Measurements from ENCODE around the gene FMNL3. TPM values are rescaled to one million over a fixed set of nuclear protein-coding genes. Genes with fewer than 3 reads are reported as not detected.

Gene FMNL3
- total and polyA plus RNA-seq, 2 of the 13 experiments (the other 11 are each of a cell fraction or from before 2014, with no cell fraction given) = 0.44 to 1.1 TPM

DNA sequence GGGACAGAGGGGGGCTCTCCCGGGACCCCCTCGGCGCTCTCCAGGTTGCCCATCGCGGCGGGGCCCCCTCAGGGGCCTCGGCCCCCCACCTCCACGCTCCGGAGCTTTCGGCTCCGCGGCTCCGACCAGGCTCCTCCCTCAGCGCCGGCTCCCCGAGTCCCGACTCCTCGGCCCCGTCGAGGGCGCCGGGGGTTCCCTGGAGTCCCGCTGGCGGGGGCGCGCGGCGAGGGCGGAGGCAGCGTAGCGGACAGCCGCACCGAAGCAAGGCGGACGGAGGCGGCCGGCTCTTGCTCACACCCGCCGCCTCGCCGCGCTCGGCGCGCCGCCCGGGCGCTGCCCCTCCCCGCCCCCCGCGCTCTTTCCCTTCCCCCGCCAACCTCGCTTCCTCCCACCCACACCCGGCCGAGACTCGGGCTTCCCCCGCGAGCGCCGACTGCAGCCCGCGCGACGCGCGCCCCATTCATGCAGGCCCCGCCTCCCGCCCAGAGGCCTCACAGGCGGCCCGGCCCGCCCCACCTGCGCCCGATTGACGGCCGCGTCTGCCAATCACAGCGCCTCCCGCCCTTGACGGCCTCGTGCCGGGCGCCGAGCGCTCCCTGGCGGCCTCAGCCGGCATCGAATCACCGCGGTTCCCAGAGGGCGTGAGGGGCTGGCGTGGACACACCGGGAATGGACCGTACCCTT lies at the start of gene FMNL3 (continued):
- TF ChIP-seq, protein P1, sequence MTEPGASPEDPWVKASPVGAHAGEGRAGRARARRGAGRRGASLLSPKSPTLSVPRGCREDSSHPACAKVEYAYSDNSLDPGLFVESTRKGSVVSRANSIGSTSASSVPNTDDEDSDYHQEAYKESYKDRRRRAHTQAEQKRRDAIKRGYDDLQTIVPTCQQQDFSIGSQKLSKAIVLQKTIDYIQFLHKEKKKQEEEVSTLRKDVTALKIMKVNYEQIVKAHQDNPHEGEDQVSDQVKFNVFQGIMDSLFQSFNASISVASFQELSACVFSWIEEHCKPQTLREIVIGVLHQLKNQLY (CRISPR knock-in tag; IDR thresholded peaks at IDR 0.05) = peak; percentile 34; the same call in 1 of the 2 replicates
- TF ChIP-seq MED1 (CRISPR knock-in tag; IDR thresholded peaks at IDR 0.05) = peak; percentile 46; the same call in 1 of the 2 replicates
- peak; percentile 94; the same call in 1 of the 2 replicates for TF ChIP-seq AHR (CRISPR knock-in tag; IDR thresholded peaks at IDR 0.05)
- no peak for TF ChIP-seq EZH2 (conservative IDR thresholded peaks at IDR 0.05; ENCODE audit: low read depth, low read length)
- TF ChIP-seq MTA3 (CRISPR knock-in tag; IDR thresholded peaks at IDR 0.05) = no peak
- no peak for TF ChIP-seq MYNN (CRISPR knock-in tag; IDR thresholded peaks at IDR 0.05; ENCODE audit: low read depth)
- peak; percentile 38; the same call in 1 of the 2 replicates for TF ChIP-seq ETV5 (CRISPR knock-in tag; IDR thresholded peaks at IDR 0.05; ENCODE audit: borderline replicate concordance)
- peak; percentile 51; the same call in 1 of the 2 replicates for TF ChIP-seq HDAC1 (CRISPR knock-in tag; IDR thresholded peaks at IDR 0.05)
- peak; percentile 73; the same call in 1 of the 2 replicates for TF ChIP-seq SMAD9 (CRISPR knock-in tag; IDR thresholded peaks at IDR 0.05)
- TF ChIP-seq, protein P2, sequence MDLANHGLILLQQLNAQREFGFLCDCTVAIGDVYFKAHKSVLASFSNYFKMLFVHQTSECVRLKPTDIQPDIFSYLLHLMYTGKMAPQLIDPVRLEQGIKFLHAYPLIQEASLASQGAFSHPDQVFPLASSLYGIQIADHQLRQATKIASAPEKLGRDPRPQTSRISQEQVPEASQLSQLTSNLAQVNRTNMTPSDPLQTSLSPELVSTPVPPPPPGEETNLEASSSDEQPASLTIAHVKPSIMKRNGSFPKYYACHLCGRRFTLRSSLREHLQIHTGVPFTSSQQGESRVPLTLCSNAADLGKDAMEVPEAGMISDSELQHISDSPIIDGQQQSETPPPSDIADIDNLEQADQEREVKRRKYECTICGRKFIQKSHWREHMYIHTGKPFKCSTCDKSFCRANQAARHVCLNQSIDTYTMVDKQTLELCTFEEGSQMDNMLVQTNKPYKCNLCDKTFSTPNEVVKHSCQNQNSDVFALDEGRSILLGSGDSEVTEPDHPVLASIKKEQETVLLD (CRISPR knock-in tag; IDR thresholded peaks at IDR 0.05; ENCODE audit: low read depth) = peak; percentile 79; the same call in 1 of the 2 replicates
- no peak for TF ChIP-seq MATR3 (CRISPR knock-in tag; IDR thresholded peaks at IDR 0.05)
- TF ChIP-seq XBP1 (CRISPR knock-in tag; IDR thresholded peaks at IDR 0.05) = no peak
- TF ChIP-seq BORCS8-MEF2B (CRISPR knock-in tag; IDR thresholded peaks at IDR 0.05) = peak; percentile 96
- peak; percentile 80; the same call in 1 of the 2 replicates for TF ChIP-seq HOXA9 (CRISPR knock-in tag; IDR thresholded peaks at IDR 0.05; ENCODE audit: borderline replicate concordance)
- no peak for TF ChIP-seq PTBP1 (IDR thresholded peaks at IDR 0.05; ENCODE audit: low read depth, low read length, poor library complexity, severe bottlenecking)
- TF ChIP-seq ZNF441 (CRISPR knock-in tag; IDR thresholded peaks at IDR 0.05; ENCODE audit: borderline replicate concordance) = peak; percentile 84
- TF ChIP-seq ZNF430 (CRISPR knock-in tag; IDR thresholded peaks at IDR 0.05) = peak; percentile 90
- no peak for TF ChIP-seq IKZF1 (IDR thresholded peaks at IDR 0.05)
- TF ChIP-seq, protein P3, sequence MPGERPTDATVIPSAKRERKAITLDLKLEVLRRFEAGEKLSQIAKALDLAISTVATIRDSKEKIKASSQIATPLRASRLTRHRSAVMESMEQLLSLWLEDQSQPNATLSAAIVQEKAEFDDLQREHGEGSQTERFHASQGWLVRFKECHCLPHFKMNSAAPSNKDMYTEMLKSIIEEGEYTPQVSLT (CRISPR knock-in tag; IDR thresholded peaks at IDR 0.05; ENCODE audit: borderline replicate concordance, low read depth) = no peak
- no peak for TF ChIP-seq RBFOX2 (IDR thresholded peaks at IDR 0.05; ENCODE audit: low read depth, low read length)
- peak; percentile 98 for TF ChIP-seq SP2 (CRISPR knock-in tag; IDR thresholded peaks at IDR 0.05)
- TF ChIP-seq, protein P4, sequence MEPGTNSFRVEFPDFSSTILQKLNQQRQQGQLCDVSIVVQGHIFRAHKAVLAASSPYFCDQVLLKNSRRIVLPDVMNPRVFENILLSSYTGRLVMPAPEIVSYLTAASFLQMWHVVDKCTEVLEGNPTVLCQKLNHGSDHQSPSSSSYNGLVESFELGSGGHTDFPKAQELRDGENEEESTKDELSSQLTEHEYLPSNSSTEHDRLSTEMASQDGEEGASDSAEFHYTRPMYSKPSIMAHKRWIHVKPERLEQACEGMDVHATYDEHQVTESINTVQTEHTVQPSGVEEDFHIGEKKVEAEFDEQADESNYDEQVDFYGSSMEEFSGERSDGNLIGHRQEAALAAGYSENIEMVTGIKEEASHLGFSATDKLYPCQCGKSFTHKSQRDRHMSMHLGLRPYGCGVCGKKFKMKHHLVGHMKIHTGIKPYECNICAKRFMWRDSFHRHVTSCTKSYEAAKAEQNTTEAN (CRISPR knock-in tag; conservative IDR thresholded peaks at IDR 0.05) = 0 out of 2 replicates have a peak, but pooled peaks have one; percentile 61
- peak; percentile 45; the same call in 1 of the 2 replicates for TF ChIP-seq ZNF746 (CRISPR knock-in tag; IDR thresholded peaks at IDR 0.05)
- peak; percentile 55; the same call in 1 of the 2 replicates for TF ChIP-seq ZNF766 (CRISPR knock-in tag; IDR thresholded peaks at IDR 0.05; ENCODE audit: borderline replicate concordance)
- no peak for TF ChIP-seq RFX5 (IDR thresholded peaks at IDR 0.05; ENCODE audit: low read depth, low read length)
- TF ChIP-seq ZNF839 (CRISPR knock-in tag; IDR thresholded peaks at IDR 0.05; ENCODE audit: borderline replicate concordance) = peak; percentile 86; the same call in 1 of the 2 replicates
- TF ChIP-seq, protein P5, sequence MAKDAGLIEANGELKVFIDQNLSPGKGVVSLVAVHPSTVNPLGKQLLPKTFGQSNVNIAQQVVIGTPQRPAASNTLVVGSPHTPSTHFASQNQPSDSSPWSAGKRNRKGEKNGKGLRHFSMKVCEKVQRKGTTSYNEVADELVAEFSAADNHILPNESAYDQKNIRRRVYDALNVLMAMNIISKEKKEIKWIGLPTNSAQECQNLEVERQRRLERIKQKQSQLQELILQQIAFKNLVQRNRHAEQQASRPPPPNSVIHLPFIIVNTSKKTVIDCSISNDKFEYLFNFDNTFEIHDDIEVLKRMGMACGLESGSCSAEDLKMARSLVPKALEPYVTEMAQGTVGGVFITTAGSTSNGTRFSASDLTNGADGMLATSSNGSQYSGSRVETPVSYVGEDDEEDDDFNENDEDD (CRISPR knock-in tag; IDR thresholded peaks at IDR 0.05; ENCODE audit: borderline replicate concordance) = peak; percentile 100
